IPS-NIHi7 (cell line): ENCODE measurements around the gene ABCA9.
"Not testable (repeated sequence)": the region's sequence is repeated elsewhere in the genome, so short reads cannot be mapped to it uniquely, and the experiment has no call there.

Experiments used
- DNase-seq: peaks from one replicate; pipeline ENCODE4 v3.0.0; 2012; ENCODE audit warnings: mixed read lengths; ENCODE audit errors: extremely low spot score

The ABCA9 gene

DNA sequence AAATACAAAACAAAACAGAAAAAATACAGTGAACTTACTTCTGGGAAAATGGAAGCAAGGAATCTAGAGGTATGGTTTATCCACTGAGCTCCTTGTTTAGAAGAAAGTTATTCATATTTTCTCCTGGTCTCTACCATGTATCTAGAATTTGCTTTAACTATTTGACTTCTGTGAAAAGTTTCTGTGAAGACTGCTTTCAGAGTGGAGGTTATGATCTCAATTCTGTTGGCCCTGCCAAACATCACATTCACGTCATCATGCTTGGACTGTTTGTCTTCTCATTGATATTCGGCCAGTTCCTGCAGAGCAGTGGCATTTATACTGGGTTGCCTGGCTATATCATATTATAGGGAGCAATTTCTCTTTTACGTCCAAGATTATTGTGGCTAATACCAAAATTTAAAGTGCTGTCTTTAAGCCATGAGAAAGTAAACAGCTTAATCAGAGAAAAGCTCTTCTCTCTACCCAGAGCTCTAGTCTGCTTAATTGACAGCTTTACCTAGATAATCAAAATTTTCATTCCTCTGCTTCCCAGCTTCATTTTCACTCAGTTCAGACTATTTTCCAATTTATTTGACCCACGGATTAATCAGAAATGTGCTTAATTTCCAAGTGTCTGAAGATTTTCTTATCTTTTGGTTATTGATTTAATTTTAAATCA, 105.4 kb downstream of the ABCA9 start, which contains the start of gene ABCA8:
ABCA8 (minus strand) TSS at position 212 of the 661 bp plus-strand sequence. CDS start 13,358 bp downstream, outside the sequence.
- no peak for DNase-seq

DNA sequence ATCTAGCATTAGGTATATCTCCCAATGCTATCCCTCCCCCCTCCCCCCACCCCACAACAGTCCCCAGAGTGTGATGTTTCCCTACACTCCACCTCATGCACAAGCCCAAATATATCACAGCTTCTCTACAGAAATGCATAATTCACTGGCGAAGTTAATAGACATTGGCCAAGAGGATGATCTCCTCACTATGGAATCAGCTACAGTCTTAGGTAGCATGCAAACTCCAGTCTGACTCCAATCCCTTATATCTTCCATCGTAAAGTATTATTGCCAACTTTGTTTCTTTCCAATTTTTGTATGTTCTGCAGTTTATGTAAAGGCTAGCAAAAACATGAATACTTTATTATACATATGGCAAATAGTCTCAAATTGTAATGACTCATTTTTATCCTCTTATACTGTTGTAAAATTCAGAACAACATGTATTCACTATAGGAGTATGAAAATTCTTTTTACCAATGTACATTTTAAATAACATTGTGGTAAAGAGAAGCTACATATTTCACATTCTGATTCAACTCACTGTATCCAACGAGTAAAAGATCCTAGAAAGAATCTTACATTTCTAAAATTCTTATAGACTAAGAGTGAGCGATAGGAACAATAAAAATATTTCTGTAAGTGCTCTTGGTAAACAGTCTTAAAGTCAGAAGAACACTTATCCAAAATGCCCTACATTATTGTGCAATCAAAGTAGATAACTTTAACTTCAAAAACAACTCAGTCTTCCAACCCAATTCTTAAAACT, 106.4 kb downstream of the ABCA9 start:
- DNase-seq, result no peak

DNA sequence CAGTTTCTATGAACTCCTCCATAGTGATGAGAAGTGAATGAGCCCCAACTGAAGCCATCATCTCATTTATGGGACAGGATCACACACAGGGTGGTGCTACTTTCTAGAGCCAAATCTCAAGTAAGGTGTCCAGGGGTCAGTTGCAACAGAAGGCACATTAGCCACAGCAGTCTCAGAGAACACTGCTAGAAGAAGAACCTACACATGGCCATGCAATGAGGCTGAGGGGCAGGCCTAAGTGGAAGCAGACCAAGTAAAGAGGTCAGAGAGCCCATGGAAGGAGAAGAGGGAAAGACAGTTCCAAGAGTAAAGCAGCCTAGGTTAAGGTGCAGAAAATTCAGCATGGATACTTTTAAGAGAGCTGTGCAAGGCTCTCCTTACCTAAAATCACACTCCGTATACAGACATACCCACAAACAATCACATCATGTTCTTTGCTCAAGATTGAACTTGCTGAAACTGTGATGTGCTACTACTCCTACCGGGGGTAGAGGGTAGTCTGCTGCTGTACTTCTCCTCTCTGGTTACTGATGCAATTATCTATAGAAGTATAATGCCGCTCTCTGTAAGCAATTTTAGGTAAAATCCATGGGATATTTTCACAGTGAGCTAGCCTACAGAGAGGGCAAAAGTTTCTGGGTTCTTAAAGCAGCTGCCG, 107.3 kb downstream of the ABCA9 start:
- DNase-seq, result no peak

DNA sequence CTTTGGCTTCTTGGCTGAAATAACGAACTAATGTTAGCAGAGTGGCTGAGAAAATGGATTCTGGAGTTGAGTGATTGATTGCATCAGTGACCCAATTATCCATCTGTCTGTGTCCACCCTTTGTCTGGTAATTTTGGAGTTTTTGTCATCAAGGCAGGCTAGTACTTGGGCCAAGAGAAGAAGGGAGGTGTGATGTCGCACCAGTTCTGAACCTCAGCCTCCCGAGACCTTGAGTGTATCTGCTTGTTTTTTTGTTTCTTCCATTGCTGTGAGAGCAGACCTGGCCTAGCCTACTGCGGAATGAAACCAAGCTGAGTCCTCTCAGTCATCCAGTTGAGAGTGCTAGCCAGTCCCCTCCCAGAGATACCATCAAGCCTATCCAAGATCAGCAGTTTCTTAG, 110.0 kb downstream of the ABCA9 start:
- no peak for DNase-seq

DNA sequence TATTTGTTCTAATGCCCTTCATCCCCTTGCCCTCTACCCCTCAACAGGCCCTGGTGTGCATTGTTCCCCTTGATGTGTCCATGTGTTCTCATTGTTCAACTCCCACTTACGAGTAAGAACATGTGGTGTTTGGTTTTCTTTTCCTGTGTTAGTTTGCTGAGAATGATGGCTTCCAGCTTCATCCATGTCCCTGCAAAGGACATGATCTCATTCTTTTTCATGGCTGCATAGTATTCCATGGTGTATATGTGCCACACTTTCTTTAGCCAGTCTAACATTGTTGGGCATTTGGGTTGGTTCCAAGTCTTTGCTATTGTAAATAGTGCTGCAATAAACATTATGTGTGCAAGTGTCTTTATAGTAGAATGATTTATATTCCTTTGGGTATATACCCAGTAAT, 112.9 kb downstream of the ABCA9 start:
- DNase-seq, result not testable (repeated sequence)

DNA sequence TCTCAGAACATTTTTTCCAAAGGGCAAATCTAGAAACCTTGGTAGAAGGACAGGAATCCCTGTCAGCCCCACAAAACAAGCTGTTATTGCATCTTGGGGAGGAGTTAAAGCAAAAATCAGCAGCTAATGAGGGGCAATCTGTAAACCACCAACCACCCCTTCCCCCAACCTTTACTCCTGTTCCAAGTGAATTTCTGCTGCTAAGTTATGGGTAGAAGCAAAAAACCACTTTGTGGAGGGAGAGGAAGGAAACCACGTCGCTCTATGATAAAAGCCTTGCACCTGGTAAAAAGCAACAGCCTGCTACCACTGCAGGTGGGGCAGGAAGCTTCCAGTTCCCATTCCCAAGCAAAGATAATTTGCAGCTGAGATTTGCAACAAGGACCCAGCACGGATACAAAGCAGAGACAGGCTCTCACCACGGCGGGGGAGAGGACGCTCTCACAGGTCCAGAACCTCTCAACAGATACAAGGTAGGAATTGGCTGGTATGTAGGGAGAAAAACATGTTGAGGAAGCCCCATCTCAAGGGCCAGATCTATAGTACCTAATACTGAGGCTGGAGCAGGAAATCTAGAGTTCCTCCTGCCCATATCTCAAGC, 116.2 kb downstream of the ABCA9 start:
- DNase-seq, result no peak

DNA sequence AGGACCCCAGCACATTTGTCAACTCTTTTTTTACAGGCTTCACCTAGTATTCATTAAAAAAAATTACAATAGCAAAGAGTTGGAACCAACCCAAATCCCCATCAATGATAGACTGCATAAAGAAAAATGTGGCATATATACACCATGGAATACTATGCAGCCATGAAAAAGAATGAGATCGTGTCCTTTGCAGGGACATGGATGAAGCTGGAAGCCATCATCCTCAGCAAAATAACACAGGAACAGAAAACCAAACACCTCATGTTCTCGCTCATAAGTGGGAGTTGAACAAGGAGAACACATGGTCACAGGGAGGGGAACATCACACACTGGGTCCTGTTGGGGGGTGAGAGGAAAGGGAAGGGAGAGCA, 116.9 kb downstream of the ABCA9 start:
- not testable (repeated sequence) for DNase-seq

DNA sequence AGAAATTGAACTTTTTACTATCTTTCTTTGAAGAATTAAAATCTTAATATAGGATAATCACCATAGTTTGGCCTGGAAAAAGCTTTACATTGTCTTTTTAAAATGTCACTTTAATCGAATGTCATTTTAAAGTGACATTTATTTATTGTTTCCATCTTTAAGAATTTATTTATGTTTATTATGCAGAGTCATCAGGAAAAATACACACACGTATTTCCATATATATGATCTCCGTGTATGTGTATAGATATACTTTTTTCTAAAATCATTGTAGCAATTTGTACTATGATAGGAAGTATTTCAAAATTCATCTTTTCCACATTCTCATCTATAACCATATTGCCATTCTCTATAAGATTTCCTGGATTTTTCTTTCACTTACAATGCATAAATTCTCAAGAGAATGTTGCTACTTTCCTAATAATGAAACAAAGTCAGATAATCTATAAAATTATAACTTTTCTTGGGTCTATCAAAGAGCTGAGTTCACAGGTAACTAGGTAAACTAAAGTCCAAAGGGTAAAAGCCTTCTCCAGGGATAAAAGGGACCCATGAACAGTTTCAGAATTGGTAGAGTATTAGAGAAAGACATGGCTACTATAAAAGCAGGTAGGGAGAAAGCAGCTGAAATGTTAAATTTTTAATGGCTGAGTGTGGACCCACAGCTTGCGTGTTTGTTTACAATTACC, 117.5 kb downstream of the ABCA9 start:
- no peak for DNase-seq

DNA sequence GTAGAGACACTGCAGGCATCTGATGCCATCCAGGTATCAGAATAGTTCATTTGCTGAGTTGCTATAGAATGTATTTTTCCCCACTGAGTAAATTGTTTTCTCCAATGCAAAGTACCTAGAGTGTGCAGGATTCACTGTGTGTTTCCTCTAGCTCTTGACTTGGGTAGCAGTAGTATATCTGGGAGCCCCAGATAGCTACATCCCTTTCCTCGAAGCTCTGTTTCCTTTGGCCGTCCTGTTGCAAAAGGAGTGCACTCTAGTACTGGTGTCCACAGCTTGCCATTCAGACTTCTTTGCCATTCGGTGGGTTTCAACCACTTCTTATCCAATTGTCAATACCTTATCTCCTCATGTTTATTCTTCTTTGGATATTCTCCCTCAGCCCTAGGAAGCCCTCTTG, 118.3 kb downstream of the ABCA9 start:
- no peak for DNase-seq

DNA sequence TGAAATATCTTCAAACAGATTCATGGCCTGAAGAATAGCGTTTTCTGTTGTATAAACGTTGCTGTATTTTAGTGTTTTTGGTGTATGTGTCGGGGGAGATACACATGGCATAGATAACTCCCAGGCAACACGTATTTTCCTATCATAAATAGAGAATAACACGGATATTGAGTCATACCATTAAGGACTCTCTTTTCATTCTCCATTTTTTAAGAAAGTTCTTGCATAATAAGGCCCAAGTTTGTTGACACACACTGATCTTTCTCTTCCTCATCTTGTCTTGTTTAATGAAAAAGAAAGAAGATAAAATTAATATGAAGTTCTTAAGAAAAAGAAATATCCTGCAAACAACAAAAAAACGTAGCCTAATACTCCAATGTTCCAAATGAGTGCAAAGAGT, 119.0 kb downstream of the ABCA9 start:
- no peak for DNase-seq

DNA sequence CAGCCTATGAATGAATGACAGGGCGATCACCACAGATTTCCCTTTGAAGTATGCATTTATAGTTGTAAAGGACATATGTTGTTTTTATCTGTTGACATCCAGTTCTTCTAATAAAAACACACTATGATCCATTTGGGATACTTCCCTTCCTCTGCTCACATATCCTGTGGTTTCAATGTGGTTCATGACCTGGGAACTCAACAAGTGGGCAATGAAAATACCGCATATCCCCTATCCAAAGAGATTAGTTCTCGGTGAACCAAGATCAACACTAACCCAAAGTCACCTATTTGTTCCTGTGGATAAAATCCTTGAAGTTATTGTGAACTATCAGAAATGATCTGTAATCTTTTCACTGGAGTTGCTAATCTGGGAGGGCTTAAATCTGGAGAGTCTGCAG, 121.5 kb downstream of the ABCA9 start:
- no peak for DNase-seq

DNA sequence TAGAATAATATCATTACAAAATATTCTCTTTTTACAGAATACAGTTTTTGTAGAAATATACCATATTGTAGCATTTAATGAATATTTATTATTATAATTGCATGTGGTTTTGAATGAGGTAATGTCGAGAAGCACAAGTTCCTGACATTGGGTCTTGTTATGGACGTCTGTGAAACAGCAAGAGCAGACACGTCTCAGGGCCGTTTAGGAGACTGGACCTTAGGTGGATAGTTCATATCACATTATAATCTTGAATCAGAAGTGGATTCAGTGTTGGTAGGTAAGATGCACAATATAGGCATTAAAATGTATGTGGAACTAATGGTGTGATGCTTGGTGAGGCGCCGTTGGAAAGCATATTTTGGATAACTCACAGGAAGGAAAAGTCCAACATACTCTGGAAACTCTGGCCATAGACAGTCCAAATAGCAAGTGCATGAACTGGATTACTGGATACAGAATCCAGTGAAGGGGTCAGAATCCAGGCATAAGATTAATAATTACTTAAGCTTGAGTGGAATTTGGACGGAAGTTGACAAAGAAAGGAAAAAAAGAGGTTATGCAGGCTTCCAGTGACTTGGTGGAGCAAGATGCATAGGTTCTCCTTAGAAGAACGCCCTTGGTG, 122.7 kb downstream of the ABCA9 start:
- no peak for DNase-seq

DNA sequence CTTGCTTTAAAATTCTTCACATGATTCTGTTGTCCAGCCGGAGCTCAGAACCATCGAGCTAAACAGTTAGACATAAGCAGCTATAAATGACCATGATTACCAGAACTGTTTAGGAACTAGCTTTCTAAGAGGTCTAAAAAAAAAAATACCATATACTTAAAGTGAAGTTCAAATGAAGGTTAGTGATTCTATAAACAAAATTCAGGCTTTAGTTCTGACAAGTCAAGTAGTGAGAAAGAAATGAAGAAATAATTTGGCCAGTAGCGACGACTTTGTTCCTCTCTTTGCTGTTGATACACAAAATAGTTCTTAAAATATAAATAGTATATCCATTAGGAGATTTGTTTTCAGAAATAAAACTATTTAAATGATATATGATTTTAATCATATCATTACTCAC, 133.2 kb downstream of the ABCA9 start:
- DNase-seq, result no peak

DNA sequence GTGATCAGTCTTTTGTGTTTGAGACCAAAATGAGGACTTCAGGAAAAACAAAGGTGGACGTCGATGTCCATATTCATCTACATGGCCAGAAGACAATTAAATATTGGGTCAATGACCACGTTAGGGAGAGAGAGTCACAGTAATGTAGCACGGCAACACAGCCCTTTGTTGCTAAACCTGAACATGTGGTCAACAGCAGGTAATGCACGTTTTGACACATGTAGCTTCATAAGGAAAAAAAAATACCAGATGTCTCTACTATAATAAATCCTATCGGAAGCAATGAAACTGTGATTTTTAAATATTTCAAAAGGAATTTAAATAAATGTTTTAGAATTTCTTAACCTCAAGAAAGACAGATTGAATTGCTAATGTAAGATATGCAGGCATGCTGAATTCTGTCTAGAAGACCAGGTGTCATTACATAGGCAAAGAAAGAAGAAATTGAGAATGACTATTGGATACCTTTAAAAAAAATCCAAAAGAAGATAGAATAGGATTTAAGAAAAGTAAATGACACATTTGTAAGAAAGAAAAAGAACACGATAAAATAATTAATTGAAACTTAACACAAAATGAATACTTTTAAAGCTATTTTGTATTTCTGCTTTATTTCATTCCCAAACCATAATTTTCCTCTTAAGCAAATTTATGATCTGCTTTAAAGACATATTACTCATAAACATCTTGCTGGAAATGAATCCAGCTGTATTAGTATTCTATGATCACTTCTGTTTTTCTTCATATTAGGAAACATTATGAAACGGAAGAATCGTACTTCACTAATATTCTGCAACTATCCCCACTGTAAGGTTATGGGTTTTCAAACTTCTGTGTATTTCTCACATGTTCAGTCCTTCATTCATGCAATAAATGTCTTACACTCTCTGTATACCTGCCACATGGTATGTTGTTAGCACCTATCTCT, 135.7 kb downstream of the ABCA9 start:
- DNase-seq, result no peak
